DMS79 (cell line): ENCODE data around the gene SMG6.
A peak's percentile ranks its signal among the peaks of the same experiment; 100 is the strongest.
"Not testable (repeated sequence)": the region's sequence is repeated elsewhere in the genome, so short reads cannot be mapped to it uniquely, and the experiment has no call there.

Experiments
- DNase-seq: peaks from one replicate; lab custom pipeline; 2025; lab: John Stamatoyannopoulos, UW

Gene SMG6

GRCh38 chr17:2263183-2264066 lies 40.2 kb downstream of the SMG6 start:
- DNase-seq, result no peak

GRCh38 chr17:2262135-2262587 lies 41.4 kb downstream of the SMG6 start:
- DNase-seq, result no peak

GRCh38 chr17:2259769-2260536 lies 43.6 kb downstream of the SMG6 start:
- no peak for DNase-seq

GRCh38 chr17:2258830-2259229 lies 44.8 kb downstream of the SMG6 start:
- not testable (repeated sequence) for DNase-seq

GRCh38 chr17:2253768-2254406 lies 49.7 kb downstream of the SMG6 start:
- no peak for DNase-seq

GRCh38 chr17:2253362-2253761 lies 50.2 kb downstream of the SMG6 start:
- no peak for DNase-seq

GRCh38 chr17:2251098-2251497 lies 52.5 kb downstream of the SMG6 start:
- DNase-seq, result no peak

GRCh38 chr17:2250140-2251095 lies 53.2 kb downstream of the SMG6 start:
- no peak for DNase-seq

- DNase-seq, result no peak
These were observed 56.6 kb downstream of the SMG6 start for GRCh38 chr17:2247005-2247404.

GRCh38 chr17:2244545-2245525 lies 58.8 kb downstream of the SMG6 start:
- peak; percentile 33 for DNase-seq

- DNase-seq, result no peak
These were observed 59.6 kb downstream of the SMG6 start for GRCh38 chr17:2243953-2244352.

GRCh38 chr17:2241823-2242222 lies 61.8 kb downstream of the SMG6 start:
- DNase-seq, result no peak

GRCh38 chr17:2240541-2240940 lies 63.0 kb downstream of the SMG6 start:
- DNase-seq, result no peak

- DNase-seq, result no peak
These were observed 63.6 kb downstream of the SMG6 start for GRCh38 chr17:2239882-2240430.

- DNase-seq, result no peak
These were observed 64.4 kb downstream of the SMG6 start for GRCh38 chr17:2239170-2239551.

GRCh38 chr17:2238432-2239169 lies 65.0 kb downstream of the SMG6 start:
- DNase-seq, result no peak

- DNase-seq, result no peak
These were observed 65.6 kb downstream of the SMG6 start for GRCh38 chr17:2237950-2238349.

GRCh38 chr17:2237521-2237921 lies 66.1 kb downstream of the SMG6 start:
- DNase-seq, result no peak

- DNase-seq, result no peak
These were observed 67.7 kb downstream of the SMG6 start for GRCh38 chr17:2235792-2236366.
